ENCODE results near the gene PMEPA1. TPM values are rescaled to one million over a fixed set of nuclear protein-coding genes. Genes with fewer than 3 reads are reported as not detected.

Gene PMEPA1
- total and polyA plus RNA-seq, 10 of the 15 experiments (the other 5 are each of a cell fraction or from before 2014, with no cell fraction given): 0.02 to 0.10 (median 0.04) TPM; not detected in 3

- TF ChIP-seq REST (IDR thresholded peaks at IDR 0.05; ENCODE audit: low read depth, low read length) (no peak), ELK1 (IDR thresholded peaks at IDR 0.05; ENCODE audit: low read depth, low read length) (no peak), MEF2B (IDR thresholded peaks at IDR 0.05; ENCODE audit: partially characterized antibody, poor library complexity, severe bottlenecking) (no peak), POU2F2 (IDR thresholded peaks at IDR 0.05; ENCODE audit: borderline replicate concordance, low read depth, low read length) (no peak), USF1 (IDR thresholded peaks at IDR 0.05; ENCODE audit: borderline replicate concordance, extremely low read length, insufficient read depth, low read depth, low read length) (no peak), FOS (IDR thresholded peaks at IDR 0.05; ENCODE audit: borderline replicate concordance, extremely low read depth, insufficient read length) (no peak), CHD1 (IDR thresholded peaks at IDR 0.05; ENCODE audit: low read depth, low read length) (no peak)
Observed at GRCh38 chr20:57683881-57684807, 25.7 kb downstream of the PMEPA1 start (continued).
